Activated CD4-positive, alpha-beta T cell treated with anti-CD3 and anti-CD28 coated beads, Interleukin-2, amount 10 ng/mL, durations not matched to agents 7 days and 5 days (primary cell): ENCODE results near the gene VIPR2. TPM values are rescaled to one million over a fixed set of nuclear protein-coding genes. Genes with fewer than 3 reads are reported as not detected.
"Not testable (repeated sequence)": the region's sequence is repeated elsewhere in the genome, so short reads cannot be mapped to it uniquely, and the experiment has no call there.

Source experiments
- CTCF ChIA-PET: fragments of 350-600 bp; sonication (Branson Sonifier 250); formaldehyde crosslinking; loops from one replicate; lab custom pipeline; 2021; ENCODE audit warnings: antibody characterized with exemption; lab: Charles Lee
- POLR2A ChIA-PET: fragments of 350-600 bp; sonication (Branson Sonifier 250); formaldehyde crosslinking; loops from one replicate; lab custom pipeline; 2021; ENCODE audit warnings: antibody characterized with exemption; lab: Charles Lee
- DNase-seq: peaks from one replicate; pipeline ENCODE4 v3.0.0-alpha.2; 2020
- H3K27ac Mint-ChIP-seq: one replicate; pipeline ENCODE4 v1.8.0; 2021; ENCODE audit warnings: mild to moderate bottlenecking, moderate library complexity, mixed read lengths
- H3K27me3 Mint-ChIP-seq: one replicate; pipeline ENCODE4 v1.8.0; 2021; ENCODE audit warnings: mixed read lengths
- H3K36me3 Mint-ChIP-seq: one replicate; pipeline ENCODE4 v1.8.0; 2021; ENCODE audit warnings: low read depth, mixed read lengths
- H3K4me1 Mint-ChIP-seq: one replicate; pipeline ENCODE4 v1.8.0; 2021; ENCODE audit warnings: mixed read lengths
- H3K4me3 Mint-ChIP-seq: one replicate; pipeline ENCODE4 v1.8.0; 2021; ENCODE audit warnings: mild to moderate bottlenecking, moderate library complexity, mixed read lengths
- H3K9me3 Mint-ChIP-seq: one replicate; pipeline ENCODE4 v1.8.0; 2021; ENCODE audit warnings: mixed read lengths
- total RNA-seq, 2 experiments: library from RNA; stranded (reverse); gene quantifications; one replicate each; pipeline ENCODE4 v1.2.3, GENCODE V29; 2021

Gene VIPR2
- total RNA-seq, 2 experiments from 2014 or later = not detected

DNA sequence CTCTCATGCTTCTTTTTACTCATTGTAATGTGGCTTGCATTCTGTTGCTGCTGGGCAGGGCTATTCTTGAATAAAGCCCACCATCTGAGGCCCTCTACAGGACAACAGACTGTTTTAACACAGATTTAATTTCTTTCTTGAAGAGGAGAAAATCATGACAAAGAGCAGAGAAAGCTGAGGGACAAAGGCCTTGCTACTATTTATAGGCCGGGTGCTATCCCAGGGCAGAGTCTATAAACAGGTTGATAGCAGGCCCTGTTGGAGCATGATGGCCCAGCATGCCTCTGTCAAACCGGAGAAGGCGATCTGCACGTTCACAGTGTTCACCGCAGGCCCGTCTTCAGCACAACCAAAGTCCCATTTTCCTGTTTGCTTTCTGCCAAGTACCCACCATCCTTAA lies 3.0 kb downstream of the VIPR2 start:
- no peak for DNase-seq
- CTCF ChIA-PET = no interaction called here
- Mint-ChIP-seq H3K4me3 (no peak overlapping the region), H3K27me3 (peaks cover 38% of the 10 kb centered on the region), H3K27ac (no peak overlapping the region), H3K4me1 (peaks cover 3% of the 10 kb centered on the region), H3K36me3 (no peaks in the 10 kb centered on the region), H3K9me3 (no peaks in the 10 kb centered on the region)
- POLR2A ChIA-PET = no interaction called here

DNA sequence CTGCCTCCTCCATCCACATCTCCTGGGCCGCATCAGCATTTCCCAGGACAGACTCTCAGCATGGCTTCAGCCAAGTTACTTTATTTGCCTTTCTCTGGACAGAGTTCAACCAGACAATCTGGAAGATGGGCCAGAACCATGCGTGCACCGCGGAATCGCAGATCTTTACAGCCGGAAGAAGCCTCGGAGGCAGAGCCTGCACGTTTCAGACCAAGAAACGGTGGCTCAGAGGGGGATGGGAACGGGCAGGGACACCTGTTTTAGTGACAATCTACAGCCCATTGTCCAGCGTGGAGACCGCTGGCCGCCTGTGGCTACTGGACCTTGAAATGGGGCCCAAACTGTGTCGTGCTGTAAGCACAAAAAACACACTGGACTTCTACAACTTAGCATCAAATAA lies 3.5 kb downstream of the VIPR2 start:
- no peak for DNase-seq
- POLR2A ChIA-PET = no interaction called here

DNA sequence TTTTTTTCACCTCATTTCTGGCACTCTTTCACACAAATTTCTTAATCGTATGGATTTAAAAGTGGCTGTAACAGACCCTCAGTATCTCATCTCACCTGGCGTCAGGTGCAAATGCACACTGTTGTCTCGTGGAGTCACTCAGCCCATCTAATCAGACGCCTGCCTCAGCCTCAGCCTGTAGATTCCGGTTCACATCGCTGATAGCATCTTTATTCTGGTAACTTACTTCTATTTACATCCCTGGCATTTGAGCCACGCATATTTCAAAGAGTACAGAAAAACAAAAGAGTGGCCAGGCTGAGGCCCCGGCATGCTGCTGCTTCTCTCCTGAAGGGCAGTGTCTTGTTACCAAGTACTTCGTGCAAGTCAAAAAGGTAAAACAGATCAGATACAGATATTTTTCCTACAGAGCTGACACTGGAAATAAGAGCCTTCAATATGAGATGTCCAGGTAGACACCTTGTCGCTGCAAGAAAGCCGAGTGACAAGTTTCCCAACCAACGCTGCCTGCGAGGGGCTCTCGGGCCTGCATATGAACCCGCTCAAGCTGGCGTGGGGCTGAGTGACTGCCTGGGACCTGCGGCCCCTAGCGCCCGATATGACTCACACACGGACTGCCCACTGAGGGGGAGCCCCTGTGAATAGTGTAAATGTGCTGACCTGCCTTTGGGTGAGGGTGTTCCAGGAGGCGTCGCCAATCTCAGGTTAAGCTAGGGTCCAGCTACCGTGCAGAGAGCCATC lies 4.3 kb downstream of the VIPR2 start:
- Mint-ChIP-seq H3K27ac (no peak overlapping the region), H3K27me3 (peaks cover 37% of the 10 kb centered on the region), H3K4me1 (peaks cover 3% of the 10 kb centered on the region), H3K9me3 (no peaks in the 10 kb centered on the region), H3K4me3 (no peak overlapping the region), H3K36me3 (no peaks in the 10 kb centered on the region)
- ChIA-PET CTCF (no interaction called here), POLR2A (no interaction called here)
- no peak for DNase-seq

More for the DNA sequence above, 3.5 kb downstream of the VIPR2 start:
- H3K27ac Mint-ChIP-seq = no peak overlapping the region
- H3K4me3 Mint-ChIP-seq = no peak overlapping the region
- CTCF ChIA-PET = no interaction called here
- peaks cover 3% of the 10 kb centered on the region for H3K4me1 Mint-ChIP-seq
- no peaks in the 10 kb centered on the region for H3K36me3 Mint-ChIP-seq
- H3K27me3 Mint-ChIP-seq = peaks cover 38% of the 10 kb centered on the region
- H3K9me3 Mint-ChIP-seq = no peaks in the 10 kb centered on the region

DNA sequence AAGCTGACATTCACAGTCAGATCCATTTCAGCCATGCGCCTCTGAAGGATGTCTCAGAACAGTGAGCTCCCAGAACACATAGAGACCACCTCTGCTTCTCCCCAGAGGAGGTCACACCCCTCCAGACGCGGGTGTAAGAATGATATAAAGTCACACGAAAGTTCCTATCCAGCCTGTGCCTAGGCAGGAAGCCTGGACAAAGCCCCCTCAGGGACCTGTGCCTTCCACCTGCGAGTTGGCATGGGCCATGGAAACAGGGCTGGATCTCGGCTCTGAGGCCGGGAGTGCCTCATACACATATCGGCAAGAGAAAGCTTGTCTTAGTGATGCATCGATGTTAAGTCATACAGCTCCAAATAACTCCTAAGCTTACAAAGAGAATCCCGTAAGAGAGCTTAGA lies 5.0 kb downstream of the VIPR2 start:
- Mint-ChIP-seq H3K36me3 (no peaks in the 10 kb centered on the region), H3K27ac (no peak overlapping the region), H3K27me3 (peaks cover 34% of the 10 kb centered on the region), H3K4me3 (no peak overlapping the region), H3K4me1 (no peaks in the 10 kb centered on the region), H3K9me3 (no peaks in the 10 kb centered on the region)
- ChIA-PET CTCF (interaction anchor here (0.6 kb wide), 1 partner anchor 65 kb away, joined by 3 read pairs; no protein-coding TSS in a partner anchor), POLR2A (no interaction called here)
- no peak for DNase-seq

DNA sequence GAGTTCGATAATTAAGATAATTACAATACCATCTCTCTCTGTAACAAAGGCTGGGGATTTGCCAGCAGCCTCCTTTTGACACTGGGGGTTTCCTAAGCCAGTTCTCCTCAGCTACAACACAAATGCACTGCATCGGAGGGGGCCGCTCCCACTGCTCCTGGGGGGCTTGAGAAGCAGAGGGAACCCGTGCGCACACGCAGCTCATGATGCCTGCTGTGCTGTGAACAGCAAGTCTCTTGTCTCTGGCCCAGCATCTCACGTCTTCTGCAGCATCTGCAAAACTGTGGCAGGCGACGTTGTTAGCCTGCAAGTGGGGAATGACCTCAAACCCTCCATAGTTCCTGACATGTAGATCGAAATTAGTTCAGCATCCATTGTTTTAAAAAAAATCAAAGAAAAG lies 5.5 kb downstream of the VIPR2 start:
- no peak overlapping the region for H3K4me3 Mint-ChIP-seq
- POLR2A ChIA-PET = no interaction called here
- CTCF ChIA-PET = interaction anchor here (0.6 kb wide), 1 partner anchor 65 kb away, joined by 3 read pairs; no protein-coding TSS in a partner anchor
- H3K4me1 Mint-ChIP-seq = no peaks in the 10 kb centered on the region
- no peaks in the 10 kb centered on the region for H3K36me3 Mint-ChIP-seq
- no peaks in the 10 kb centered on the region for H3K9me3 Mint-ChIP-seq
- no peak for DNase-seq
- no peak overlapping the region for H3K27ac Mint-ChIP-seq
- peaks cover 34% of the 10 kb centered on the region for H3K27me3 Mint-ChIP-seq

DNA sequence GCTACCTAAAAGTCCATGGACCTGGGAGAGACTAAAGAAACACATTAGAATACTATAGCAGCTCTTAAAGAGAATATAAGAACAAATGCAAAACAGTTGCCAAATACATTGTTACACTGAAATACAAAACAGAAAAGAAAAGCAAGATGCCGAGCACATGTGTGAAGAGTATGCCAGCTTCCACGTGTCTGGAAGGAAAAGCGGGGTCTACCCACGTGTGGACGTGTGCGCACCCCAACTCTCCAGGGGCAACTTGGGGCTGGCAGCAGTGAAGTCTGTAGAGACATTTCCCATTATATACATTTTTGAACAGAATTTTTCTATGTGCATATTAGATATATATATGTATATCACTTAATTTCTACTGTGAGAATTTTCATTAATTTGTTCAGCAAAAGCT lies 6.2 kb downstream of the VIPR2 start:
- no peaks in the 10 kb centered on the region for H3K36me3 Mint-ChIP-seq

DNA sequence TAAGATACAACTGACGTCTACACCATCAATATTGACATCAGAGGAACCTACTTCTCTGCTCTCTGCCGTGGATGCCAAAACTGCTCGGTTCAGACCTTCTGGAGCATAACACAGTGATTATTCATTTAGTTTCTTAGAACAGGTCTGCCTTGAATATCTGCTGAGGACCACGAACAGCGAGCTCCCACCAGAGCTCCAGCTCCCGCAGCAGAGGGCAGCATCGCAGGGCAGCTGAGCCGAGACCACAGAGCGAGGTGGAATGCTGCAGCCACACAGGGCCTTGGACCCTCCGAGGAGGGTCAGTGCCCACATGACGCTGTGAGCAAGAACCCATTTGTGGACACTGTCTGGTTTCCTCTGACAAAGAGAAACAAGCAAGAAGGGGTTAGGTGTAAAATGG lies 6.8 kb downstream of the VIPR2 start:
- Mint-ChIP-seq H3K36me3 (no peaks in the 10 kb centered on the region), H3K9me3 (no peaks in the 10 kb centered on the region), H3K27ac (no peak overlapping the region), H3K4me3 (no peak overlapping the region), H3K27me3 (peaks cover 21% of the 10 kb centered on the region), H3K4me1 (no peaks in the 10 kb centered on the region)
- no peak for DNase-seq
- POLR2A ChIA-PET = no interaction called here
- CTCF ChIA-PET = no interaction called here

More for the DNA sequence above, 6.2 kb downstream of the VIPR2 start:
- H3K27me3 Mint-ChIP-seq = peaks cover 27% of the 10 kb centered on the region
- H3K4me1 Mint-ChIP-seq = no peaks in the 10 kb centered on the region
- no peaks in the 10 kb centered on the region for H3K9me3 Mint-ChIP-seq
- no peak overlapping the region for H3K27ac Mint-ChIP-seq
- H3K4me3 Mint-ChIP-seq = no peak overlapping the region
- ChIA-PET POLR2A (no interaction called here), CTCF (no interaction called here)
- no peak for DNase-seq

DNA sequence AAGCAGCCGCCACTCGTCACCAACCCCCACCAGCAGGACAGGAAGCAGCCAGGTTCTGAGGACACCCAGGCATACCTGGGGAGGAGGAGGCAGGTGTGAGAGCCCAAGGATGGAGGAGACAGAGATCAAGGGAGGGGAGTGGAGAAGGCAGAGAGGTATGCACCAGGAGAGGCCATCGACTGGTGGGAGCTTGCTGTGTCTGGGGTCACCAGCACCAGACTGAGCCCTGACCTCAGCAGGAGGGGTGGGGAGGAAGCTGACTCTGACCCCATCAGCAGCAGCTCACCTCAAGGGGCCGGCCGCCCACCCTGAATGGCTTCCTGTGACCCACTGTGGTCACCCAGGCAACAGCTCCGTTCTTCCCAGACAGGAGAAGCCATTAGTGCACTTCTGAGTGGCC lies 7.8 kb downstream of the VIPR2 start:
- Mint-ChIP-seq H3K36me3 (no peaks in the 10 kb centered on the region), H3K9me3 (no peaks in the 10 kb centered on the region), H3K27ac (no peak overlapping the region), H3K27me3 (peaks cover 11% of the 10 kb centered on the region), H3K4me3 (no peak overlapping the region), H3K4me1 (no peaks in the 10 kb centered on the region)
- POLR2A ChIA-PET = no interaction called here
- DNase-seq = no peak
- CTCF ChIA-PET = no interaction called here

DNA sequence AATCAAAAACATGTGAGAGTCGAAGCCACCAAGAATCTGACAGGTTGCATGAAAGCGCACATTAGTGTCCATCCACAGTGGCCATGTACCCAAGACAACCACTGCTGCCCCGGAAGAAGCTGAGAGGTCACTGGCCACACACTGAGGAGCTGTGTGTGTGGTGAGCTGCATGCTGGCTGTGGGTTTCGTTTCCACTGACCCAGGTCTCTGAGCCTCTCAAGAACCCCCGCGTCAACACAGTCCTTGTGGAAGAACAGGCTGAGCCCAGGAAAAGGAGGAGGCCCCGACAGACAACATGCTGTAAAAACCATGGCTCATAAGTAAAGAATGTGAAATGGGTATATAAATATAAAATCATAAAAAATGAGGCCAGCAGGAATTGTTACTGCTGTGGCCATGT lies 8.2 kb downstream of the VIPR2 start:
- no peaks in the 10 kb centered on the region for H3K9me3 Mint-ChIP-seq
- peaks cover 10% of the 10 kb centered on the region for H3K27me3 Mint-ChIP-seq
- POLR2A ChIA-PET = no interaction called here
- no peak for DNase-seq
- H3K27ac Mint-ChIP-seq = no peak overlapping the region
- H3K4me3 Mint-ChIP-seq = no peak overlapping the region
- CTCF ChIA-PET = no interaction called here
- H3K4me1 Mint-ChIP-seq = no peaks in the 10 kb centered on the region
- H3K36me3 Mint-ChIP-seq = no peaks in the 10 kb centered on the region

DNA sequence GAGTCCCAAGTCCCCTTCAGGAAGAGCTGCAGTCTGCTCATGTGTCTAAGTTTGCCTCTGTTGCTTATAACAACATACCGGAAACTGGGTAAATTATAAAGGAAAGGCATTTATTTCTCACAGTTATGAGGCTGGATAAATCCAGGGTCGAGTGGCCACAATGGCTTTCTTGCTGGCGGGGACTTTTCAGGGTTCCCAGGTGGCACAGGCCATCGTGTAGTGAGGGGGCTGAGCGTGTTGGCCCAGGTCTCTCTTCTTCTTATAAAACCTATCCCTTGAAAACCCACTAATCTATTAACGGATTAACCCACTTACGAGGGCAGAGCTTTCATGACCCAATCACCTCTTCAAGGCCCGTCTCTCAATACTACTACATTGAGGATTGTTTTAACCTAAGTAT lies 8.7 kb downstream of the VIPR2 start:
- H3K4me1 Mint-ChIP-seq = no peaks in the 10 kb centered on the region

DNA sequence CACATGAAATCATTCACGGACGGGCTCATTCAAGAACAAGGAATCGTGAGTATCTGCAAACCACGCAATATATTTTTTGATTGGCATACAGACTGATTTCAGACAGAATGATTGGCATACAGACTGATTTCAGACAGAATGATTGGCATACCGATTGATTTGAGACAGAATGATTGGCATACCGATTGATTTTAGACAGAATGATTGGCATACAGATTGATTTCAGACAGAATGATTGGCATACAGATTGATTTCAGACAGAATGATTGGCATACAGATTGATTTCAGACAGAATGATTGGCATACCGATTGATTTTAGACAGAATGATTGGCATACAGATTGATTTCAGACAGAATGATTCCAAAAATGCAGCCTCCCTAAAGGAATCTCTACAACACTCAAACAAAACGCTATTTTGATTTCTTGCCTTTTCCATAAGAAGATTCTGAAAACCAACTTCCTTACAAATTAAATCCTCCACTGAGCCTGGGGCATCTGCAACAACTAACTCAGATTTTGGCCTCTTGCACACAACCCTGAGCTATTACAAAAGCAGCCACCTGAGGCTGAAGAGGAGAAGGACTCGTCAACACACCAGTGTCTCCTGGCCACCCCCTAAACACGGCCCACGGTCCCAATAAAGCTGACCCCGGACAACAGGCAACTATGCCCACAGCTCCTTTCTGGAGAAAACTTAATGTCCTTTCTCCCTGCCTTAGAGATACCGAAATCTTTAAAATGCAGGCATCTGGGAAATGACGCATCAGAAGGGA lies 11.8 kb downstream of the VIPR2 start:
- H3K27me3 Mint-ChIP-seq, H3K9me3 Mint-ChIP-seq, H3K27ac Mint-ChIP-seq, CTCF ChIA-PET, H3K4me3 Mint-ChIP-seq, H3K4me1 Mint-ChIP-seq, DNase-seq, POLR2A ChIA-PET, H3K36me3 Mint-ChIP-seq: not testable (repeated sequence)

More for the DNA sequence above, 8.7 kb downstream of the VIPR2 start:
- no peak overlapping the region for H3K27ac Mint-ChIP-seq
- H3K9me3 Mint-ChIP-seq = no peaks in the 10 kb centered on the region
- ChIA-PET CTCF (no interaction called here), POLR2A (no interaction called here)
- H3K4me3 Mint-ChIP-seq = no peak overlapping the region
- no peak for DNase-seq
- H3K36me3 Mint-ChIP-seq = no peaks in the 10 kb centered on the region
- peaks cover 8% of the 10 kb centered on the region for H3K27me3 Mint-ChIP-seq

DNA sequence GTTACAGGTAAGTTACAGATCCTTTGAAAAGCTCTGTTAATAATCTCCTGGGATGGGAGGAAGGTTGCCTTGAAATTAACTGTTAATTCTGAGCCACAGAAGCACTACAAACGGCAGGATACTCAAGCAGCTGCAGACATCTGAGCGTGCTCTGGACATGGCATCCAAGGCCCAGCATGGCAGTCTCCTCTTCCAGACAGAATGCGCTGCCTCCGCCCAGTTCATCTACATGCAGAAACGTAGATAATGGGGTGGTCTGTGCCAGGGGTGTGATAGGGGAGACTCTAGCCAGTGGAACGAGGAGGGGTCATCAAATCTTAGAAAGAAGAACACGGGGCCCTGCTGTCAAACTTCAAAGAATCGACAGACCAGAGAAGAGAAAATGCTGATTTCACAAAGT lies 13.8 kb downstream of the VIPR2 start:
- POLR2A ChIA-PET = no interaction called here
- DNase-seq = no peak

DNA sequence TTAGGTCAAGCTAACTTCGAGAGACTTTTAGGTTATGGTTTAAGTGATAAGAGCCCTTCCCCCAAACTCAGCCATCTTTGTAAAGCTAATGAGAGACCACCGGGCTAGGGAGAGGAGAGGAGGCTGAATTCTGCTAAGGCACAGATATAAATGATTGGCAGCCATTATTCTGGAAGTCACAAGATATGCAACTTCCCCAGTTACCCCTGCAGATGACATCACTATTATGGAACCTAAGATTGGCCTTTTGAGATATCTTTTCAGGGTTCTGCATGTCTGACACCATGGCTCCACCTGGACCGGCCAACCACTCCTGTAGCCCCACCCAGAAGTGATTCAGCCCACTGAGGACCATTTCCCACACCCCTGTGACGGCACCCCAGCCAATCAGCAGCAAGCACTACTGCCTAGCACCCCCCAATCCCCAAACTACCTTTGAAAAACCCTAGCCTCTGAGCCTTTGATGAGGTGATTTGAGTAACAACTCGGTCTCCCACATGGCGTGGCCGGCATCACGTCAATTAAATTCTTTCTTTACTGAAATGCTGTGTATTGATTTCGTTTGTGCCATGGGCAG lies 14.4 kb downstream of the VIPR2 start:
- H3K36me3 Mint-ChIP-seq = no peaks in the 10 kb centered on the region

More for the DNA sequence above, 13.8 kb downstream of the VIPR2 start:
- Mint-ChIP-seq H3K36me3 (no peaks in the 10 kb centered on the region), H3K27me3 (no peaks in the 10 kb centered on the region), H3K27ac (no peak overlapping the region), H3K4me1 (no peaks in the 10 kb centered on the region), H3K4me3 (no peak overlapping the region), H3K9me3 (no peaks in the 10 kb centered on the region)
- CTCF ChIA-PET = no interaction called here

More for the DNA sequence above, 14.4 kb downstream of the VIPR2 start:
- ChIA-PET CTCF (interaction anchor here (0.6 kb wide), 1 partner anchor 1090 kb away, joined by 3 read pairs; no protein-coding TSS in a partner anchor), POLR2A (no interaction called here)
- no peaks in the 10 kb centered on the region for H3K27me3 Mint-ChIP-seq
- no peaks in the 10 kb centered on the region for H3K9me3 Mint-ChIP-seq
- no peak overlapping the region for H3K27ac Mint-ChIP-seq
- no peaks in the 10 kb centered on the region for H3K4me1 Mint-ChIP-seq
- no peak for DNase-seq
- H3K4me3 Mint-ChIP-seq = no peak overlapping the region
